NAMALWA (cell line): ENCODE measurements around the gene UBL4A.

Experiments
- DNase-seq: peaks from one replicate; pipeline ENCODE4 v3.0.0-alpha.2; 2015; ENCODE audit warnings: low spot score

UBL4A gene

DNA sequence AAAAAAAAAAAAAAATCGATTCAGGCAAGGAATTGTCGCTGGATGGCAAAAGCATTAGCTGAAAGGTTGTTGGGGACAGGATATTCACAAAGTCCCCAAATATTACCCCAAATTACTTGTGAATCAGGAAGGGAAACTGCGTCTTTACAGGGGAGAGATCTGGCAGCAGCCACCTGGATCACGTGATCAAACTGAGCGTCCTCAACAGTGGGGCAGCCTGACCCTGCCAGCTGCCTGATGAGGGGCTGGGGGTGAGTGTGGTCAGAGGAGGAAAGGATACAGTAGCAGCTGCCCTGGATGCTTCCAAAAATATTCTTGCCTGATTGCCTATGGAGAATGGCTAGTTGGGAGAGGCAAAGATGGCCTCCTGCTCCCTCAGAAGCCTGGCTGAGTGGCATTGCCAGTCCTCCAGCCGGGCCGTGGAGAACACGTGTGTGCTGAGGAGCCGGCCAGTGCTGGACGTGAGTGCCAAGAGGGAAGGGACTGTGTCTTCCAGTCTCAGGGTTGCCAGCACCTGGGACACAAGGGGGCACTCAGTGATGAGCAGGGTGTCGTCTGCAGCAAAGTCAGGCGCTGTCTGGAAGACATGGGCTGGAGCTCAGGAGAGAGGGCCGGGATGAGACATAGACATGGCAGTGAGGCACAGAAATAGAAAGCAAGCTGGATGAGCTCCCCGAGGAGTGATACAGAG, 4.4 kb downstream of the UBL4A start:
- no peak for DNase-seq

GRCh38 chrX:154481195-154481594, 5.2 kb downstream of the UBL4A start:
- DNase-seq, result no peak

- DNase-seq, result peak; percentile 88
These were observed 7.4 kb downstream of the UBL4A start, which contains the start of gene LAGE3 for GRCh38 chrX:154478728-154479622. TSS of gene LAGE3 (minus strand) at chrX:154479281. CDS start at chrX:154478915, 366 bp downstream.

DNA sequence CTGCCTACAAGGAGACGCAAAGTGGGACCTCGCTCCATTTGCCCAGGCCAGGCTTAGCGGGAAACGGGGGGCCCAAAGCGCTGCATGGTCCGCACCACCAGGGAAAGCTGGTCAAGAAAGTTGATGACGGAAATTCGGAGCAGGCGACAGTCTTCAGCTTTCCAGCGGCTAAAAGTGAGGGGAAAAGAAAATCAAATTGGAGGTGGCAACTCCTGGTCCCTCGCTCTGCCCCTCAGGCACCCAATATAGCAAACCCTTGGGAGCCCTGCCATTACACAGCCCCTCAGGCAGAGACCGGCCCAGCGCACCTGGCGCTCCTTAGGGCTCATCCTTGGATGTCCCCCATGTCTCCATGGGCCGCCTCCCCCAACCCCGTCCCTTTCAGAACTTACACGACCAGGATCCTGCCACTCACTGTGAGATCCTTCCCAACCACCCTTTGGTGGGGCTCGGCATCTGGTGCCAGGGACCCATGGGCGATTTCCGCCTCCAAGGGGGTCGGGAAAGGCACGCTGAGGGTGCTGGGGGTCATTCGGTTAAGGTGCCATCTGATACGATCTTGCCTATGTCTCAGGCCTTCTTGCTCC, 8.4 kb downstream of the UBL4A start:
- DNase-seq, result no peak

- no peak for DNase-seq
These were observed 9.6 kb downstream of the UBL4A start for GRCh38 chrX:154476821-154477220.

DNA sequence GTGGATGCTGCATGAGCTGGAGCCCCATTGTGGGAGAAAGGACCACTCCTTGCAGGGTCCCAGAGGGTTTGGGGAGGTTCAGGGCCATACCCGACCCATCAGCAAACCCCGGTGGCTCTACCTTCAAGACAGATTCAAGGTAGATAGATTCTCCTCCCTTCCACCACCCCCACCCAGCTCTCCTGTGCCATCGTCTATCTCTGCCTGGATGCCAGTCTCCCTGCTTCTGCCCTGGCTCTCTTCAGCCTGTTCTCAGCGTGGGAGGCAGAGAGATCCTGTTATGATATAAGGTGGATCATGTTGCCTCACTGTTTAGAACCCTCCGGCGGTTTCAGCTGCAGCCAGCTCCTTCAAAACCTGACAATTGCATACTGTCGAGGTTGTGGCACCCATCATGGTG, 12.7 kb downstream of the UBL4A start:
- no peak for DNase-seq

DNA sequence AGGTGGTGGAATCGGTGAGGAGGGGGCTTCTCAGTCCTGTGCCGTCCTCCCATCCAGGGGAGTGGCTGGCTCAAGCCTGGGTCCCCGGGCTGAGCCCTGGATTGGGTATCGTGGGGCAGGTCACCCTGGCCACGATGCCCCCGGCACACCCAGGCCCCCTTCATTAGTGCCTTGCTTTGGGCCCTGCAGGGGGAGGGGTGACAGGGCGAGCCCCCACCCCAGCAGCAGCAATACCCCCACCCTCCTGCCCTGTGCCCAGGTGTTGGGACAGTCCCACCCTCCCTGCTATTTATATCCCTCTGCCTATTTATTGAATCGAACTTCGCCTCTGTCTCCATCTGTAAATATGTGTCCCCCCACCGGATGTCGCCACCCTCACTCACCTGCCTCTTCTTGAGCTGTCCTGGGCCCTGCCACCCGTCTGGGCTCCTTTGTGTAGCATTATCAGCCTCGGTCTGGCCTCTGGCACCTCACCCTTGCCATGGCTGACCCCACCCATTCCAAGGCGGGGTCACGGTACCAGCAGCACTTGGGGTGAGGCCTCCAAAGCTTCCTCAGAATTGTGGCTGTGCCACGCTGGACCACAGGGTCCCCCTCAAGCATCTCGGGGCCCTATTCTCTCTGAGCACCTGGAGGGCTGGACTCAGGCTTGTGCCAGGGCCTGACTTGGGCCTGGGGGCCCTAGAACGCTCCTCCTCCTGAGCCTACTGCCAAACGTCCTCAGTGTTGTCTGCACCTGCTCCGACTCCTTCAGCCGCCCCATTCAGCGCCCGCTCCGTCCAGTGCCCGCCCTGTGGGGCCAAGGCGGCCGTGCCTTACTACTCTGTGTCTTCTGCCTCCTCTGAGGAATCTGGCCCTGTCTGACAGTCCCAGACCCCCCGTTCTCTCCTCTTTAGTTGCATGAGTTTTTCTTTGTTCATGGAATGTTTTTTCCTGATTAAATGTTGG, 13.5 kb downstream of the UBL4A start:
- DNase-seq, result peak; percentile 12

DNA sequence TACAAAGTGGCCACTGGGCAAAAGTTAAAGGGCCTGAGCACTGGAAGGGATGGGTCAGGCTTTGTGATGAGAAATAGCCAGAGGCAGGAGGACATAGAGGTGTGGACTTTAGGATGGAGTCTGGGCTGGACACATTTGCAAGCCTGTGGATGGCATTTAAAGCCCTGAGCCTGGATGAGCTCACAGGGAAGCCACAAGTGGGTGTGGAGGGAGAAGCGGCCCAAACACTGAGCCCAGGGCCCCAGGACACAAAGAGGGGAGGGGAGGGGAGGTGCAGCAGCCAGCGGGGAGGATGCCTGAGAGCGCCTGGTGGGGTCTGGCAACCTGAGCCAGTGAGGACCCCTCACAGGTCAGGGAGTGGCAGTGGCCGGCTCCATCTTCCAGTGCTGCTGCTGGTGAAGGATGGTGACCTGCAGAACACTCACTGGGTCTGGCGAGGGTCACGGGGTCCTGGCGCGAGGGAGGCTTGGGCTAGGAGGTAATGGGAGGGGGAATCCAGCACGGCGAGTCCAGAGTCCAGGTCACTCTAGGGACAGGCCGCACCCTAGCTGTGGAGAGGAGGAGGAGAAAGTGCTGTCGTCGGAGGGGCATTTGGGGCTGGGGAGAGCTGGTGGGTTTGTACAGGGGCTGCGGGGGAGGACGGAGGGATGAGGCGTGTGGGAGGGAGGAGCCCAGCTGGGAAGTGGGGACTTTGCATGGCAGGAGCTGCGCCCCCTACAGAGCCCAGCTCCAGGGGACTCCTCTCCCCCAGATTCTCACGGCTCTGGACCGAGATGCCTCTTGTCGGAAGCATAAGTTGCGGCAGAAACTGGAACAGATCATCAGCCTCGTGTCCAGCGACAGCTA, 14.4 kb downstream of the UBL4A start:
- no peak for DNase-seq

GRCh38 chrX:154470914-154471568, 15.4 kb downstream of the UBL4A start:
- DNase-seq, result no peak

- DNase-seq, result no peak
These were observed 16.0 kb downstream of the UBL4A start for GRCh38 chrX:154470434-154470833.

GRCh38 chrX:154469880-154470279, 16.5 kb downstream of the UBL4A start:
- no peak for DNase-seq

GRCh38 chrX:154469114-154469513, 17.3 kb downstream of the UBL4A start:
- DNase-seq, result no peak

- no peak for DNase-seq
These were observed 18.2 kb downstream of the UBL4A start for GRCh38 chrX:154468217-154468616.

DNA sequence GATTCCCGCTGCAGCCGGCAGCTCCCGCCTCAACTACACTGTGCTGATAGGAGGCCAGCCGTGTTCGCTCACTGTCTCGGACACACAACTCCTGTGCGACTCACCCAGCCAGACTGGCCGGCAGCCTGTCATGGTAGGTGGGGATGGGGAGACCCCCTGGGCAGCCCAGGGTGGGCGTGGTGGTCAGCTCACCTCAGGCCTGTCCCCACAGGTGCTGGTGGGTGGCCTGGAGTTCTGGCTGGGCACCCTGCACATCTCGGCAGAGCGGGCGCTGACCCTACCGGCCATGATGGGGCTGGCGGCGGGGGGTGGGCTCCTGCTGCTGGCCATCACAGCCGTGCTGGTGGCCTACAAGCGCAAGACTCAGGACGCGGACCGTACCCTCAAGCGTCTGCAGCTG, 18.9 kb downstream of the UBL4A start:
- no peak for DNase-seq

DNA sequence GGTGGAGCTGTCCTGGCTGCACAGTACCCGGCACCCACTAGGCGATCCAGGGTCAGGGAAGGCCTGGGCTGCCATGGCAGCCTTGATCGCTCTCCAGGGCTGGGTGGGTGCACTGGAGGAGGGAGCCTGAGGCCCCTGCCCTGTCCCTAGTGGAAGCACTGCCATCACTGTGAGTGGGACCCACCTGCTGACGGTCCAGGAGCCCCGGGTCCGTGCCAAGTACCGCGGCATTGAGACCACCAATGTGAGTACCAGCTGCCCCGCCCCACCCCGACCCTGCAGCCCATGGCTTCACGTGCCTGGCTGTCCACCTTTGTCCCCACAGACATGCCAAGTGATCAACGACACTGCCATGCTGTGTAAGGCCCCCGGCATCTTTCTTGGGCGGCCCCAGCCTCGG, 19.5 kb downstream of the UBL4A start:
- DNase-seq, result no peak

DNA sequence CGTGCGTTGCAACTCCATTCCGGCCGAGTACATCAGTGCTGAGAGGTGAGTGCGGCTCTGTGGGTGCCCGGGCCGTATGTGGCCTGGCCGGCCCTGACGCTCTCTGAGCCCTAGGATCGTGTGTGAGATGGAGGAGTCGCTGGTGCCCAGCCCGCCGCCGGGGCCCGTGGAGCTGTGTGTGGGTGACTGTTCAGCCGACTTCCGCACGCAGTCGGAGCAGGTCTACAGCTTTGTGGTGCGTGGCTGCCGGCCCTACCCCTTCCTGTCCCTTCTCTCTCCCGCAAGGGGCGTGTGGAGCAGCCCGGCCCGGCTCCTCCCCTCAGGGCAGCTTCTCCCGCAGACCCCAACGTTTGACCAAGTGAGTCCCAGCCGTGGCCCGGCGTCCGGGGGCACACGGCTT, 20.4 kb downstream of the UBL4A start:
- DNase-seq, result no peak

DNA sequence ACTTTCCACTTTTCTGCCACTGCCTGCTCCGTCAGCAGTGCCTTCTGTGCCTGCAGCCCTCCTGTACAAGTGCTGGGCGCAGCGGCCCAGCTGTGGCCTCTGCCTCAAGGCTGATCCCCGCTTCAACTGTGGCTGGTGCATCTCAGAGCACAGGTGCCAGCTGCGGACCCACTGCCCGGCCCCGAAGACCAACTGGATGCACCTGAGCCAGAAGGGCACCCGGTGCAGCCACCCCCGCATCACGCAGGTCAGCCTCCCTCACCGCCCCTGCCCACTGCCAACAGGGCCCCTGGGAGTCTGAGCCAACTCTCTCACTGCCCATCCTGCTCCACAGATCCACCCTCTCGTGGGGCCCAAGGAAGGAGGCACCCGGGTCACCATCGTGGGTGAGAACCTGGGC, 20.8 kb downstream of the UBL4A start:
- no peak for DNase-seq

- no peak for DNase-seq
These were observed 21.5 kb downstream of the UBL4A start for GRCh38 chrX:154464806-154465365.

DNA sequence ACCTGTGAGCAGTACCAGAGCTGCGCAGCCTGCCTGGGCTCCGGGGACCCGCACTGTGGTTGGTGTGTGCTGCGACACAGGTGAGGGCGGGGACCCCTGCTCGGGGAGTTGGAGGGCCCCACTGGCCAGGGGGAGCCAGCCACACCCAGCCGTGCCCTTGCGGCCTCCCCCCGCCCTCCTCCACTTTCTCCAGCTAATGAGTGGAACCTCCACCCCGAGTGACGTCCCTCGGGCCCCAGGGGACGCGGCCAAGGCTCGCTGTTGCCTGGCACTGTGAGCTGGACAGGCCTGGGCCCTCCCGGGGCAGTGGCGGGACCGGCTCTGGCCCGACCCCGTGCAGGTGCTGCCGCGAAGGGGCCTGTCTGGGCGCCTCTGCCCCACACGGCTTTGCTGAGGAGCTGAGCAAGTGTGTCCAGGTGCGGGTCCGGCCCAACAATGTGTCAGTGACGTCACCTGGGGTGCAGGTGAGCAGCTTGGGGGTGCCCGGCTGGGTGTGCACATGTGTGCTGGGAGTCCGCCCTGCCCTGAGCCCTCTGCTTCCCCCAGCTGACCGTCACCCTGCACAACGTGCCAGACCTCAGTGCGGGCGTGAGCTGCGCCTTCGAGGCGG, 22.7 kb downstream of the UBL4A start:
- no peak for DNase-seq

DNA sequence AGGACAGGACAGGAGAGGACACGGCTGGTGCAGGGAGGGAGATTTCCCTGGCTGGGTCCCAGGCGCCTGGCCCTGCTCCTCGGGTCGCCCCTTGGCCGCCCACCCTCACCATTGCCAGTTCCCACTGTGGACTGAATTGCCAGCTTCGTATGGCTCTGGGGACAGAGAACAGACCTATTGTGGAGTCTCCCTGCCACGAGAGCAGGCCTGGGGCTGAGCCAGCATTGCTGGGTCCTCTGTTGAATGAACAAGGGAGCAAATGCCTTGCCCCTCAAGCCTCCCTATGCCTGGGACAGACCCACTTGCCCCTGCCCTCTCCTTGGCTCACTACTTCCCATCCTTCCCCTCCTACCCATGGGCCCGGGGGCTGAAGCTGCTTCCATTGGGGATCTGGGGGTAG, 24.0 kb downstream of the UBL4A start:
- no peak for DNase-seq
